Measurements from ENCODE around the gene TRPC3.

GRCh38 chr4:121876070-121876469 is 75.8 kb downstream of the TRPC3 start:
- TF ChIP-seq CTCF (IDR thresholded peaks at IDR 0.05; ENCODE audit: low read depth, low read length, missing input control) (no peak), EGR1 (IDR thresholded peaks at IDR 0.05; ENCODE audit: low read depth in 2 of 2) (no peak), SP1 (IDR thresholded peaks at IDR 0.05) (no peak), MAX (IDR thresholded peaks at IDR 0.05) (no peak), GABPA (IDR thresholded peaks at IDR 0.05 in 1 of 2, conservative IDR thresholded peaks at IDR 0.05 in 1 of 2) (no peak), TAF1 (conservative IDR thresholded peaks at IDR 0.05) (no peak), HNF4A (conservative IDR thresholded peaks at IDR 0.05) (no peak), RAD21 (IDR thresholded peaks at IDR 0.05) (no peak), RXRA (IDR thresholded peaks at IDR 0.05) (no peak), YY1 (IDR thresholded peaks at IDR 0.05) (no peak), FOXA1 (IDR thresholded peaks at IDR 0.05) (no peak), JUND (IDR thresholded peaks at IDR 0.05) (no peak)
- TF ChIP-seq, protein P1, sequence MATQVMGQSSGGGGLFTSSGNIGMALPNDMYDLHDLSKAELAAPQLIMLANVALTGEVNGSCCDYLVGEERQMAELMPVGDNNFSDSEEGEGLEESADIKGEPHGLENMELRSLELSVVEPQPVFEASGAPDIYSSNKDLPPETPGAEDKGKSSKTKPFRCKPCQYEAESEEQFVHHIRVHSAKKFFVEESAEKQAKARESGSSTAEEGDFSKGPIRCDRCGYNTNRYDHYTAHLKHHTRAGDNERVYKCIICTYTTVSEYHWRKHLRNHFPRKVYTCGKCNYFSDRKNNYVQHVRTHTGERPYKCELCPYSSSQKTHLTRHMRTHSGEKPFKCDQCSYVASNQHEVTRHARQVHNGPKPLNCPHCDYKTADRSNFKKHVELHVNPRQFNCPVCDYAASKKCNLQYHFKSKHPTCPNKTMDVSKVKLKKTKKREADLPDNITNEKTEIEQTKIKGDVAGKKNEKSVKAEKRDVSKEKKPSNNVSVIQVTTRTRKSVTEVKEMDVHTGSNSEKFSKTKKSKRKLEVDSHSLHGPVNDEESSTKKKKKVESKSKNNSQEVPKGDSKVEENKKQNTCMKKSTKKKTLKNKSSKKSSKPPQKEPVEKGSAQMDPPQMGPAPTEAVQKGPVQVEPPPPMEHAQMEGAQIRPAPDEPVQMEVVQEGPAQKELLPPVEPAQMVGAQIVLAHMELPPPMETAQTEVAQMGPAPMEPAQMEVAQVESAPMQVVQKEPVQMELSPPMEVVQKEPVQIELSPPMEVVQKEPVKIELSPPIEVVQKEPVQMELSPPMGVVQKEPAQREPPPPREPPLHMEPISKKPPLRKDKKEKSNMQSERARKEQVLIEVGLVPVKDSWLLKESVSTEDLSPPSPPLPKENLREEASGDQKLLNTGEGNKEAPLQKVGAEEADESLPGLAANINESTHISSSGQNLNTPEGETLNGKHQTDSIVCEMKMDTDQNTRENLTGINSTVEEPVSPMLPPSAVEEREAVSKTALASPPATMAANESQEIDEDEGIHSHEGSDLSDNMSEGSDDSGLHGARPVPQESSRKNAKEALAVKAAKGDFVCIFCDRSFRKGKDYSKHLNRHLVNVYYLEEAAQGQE (IDR thresholded peaks at IDR 0.05): no peak
- TF ChIP-seq, protein P2, sequence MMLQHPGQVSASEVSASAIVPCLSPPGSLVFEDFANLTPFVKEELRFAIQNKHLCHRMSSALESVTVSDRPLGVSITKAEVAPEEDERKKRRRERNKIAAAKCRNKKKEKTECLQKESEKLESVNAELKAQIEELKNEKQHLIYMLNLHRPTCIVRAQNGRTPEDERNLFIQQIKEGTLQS (IDR thresholded peaks at IDR 0.05): no peak

Measured in liver (tissue), 3 donors.